Measurements from ENCODE around the gene RPS6KA4. TPM values are rescaled to one million over a fixed set of nuclear protein-coding genes. Genes with fewer than 3 reads are reported as not detected.

The RPS6KA4 gene
- total RNA-seq, 1 donor from 2014 or later = 37.5 TPM

GRCh38 chr11:64383580-64383979 is 24.6 kb downstream of the RPS6KA4 start:
- H3K27ac Mint-ChIP-seq (ENCODE audit: unreplicated experiment) = no peak overlapping the region
- no peaks in the 10 kb centered on the region for H3K9me3 Mint-ChIP-seq (ENCODE audit: unreplicated experiment)
- TF ChIP-seq CTCF (IDR thresholded peaks at IDR 0.05; ENCODE audit: unreplicated experiment) = no peak
- H3K4me1 Mint-ChIP-seq (ENCODE audit: unreplicated experiment) = peaks cover 16% of the 10 kb centered on the region
- H3K4me3 Mint-ChIP-seq (ENCODE audit: unreplicated experiment) = no peak overlapping the region
- H3K36me3 Mint-ChIP-seq (ENCODE audit: low read depth, unreplicated experiment) = no peaks in the 10 kb centered on the region
- peaks cover 6% of the 10 kb centered on the region for H3K27me3 Mint-ChIP-seq (ENCODE audit: unreplicated experiment)
- no peak for DNase-seq (ENCODE audit: low spot score)

GRCh38 chr11:64384028-64384737 is 25.2 kb downstream of the RPS6KA4 start:
- no peak overlapping the region for H3K4me3 Mint-ChIP-seq (ENCODE audit: unreplicated experiment)
- H3K4me1 Mint-ChIP-seq (ENCODE audit: unreplicated experiment) = peaks cover 16% of the 10 kb centered on the region
- TF ChIP-seq CTCF (IDR thresholded peaks at IDR 0.05; ENCODE audit: unreplicated experiment) = no peak
- H3K27me3 Mint-ChIP-seq (ENCODE audit: unreplicated experiment) = peaks cover 6% of the 10 kb centered on the region
- H3K36me3 Mint-ChIP-seq (ENCODE audit: low read depth, unreplicated experiment) = no peaks in the 10 kb centered on the region
- no peak for DNase-seq (ENCODE audit: low spot score)
- H3K27ac Mint-ChIP-seq (ENCODE audit: unreplicated experiment) = no peak overlapping the region
- H3K9me3 Mint-ChIP-seq (ENCODE audit: unreplicated experiment) = no peaks in the 10 kb centered on the region

DNA sequence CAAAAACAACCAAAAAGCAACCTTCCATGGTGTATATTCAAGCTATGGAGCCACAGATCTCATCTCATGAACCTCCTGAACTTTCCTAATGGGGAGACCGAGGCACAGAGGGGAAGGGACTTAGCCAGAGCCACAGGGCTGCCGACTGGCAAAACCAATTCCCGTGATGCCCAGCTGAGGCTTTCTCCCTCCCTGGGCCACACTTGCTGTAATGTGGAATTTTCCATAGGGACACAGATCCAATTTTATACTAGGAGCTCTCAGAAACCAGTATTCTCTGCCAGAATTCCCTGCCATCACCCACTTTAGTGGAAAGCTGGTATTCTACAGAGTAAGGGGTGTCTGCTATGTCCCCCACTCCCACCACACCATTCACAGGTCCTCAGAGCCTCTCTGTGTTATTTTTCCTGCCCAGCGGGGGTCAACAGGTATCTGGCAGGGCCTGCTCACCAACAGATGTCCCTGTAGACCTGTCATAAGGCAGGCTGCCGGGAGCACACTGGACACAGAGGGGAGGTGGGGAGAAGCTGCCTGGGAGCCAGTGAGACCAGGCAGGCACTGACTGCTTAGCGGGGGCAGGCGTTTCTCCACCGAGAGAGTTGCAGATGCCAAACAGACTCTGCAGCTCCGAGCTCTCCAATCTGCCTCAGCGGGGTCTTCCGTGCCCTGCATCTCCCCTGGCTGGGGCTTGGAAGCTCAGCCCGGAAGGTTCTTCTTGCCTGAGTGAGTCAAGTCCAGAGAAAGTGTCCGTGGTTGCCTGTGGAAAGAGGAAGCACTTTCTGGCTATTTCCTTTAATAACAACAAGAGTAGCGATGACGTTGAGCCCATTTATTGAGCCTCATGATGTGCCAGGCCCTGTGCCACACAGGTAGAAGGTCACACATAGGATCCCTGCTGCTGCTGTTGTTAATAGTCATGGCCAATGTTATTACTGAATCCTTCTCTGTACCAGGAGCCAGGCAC is 26.3 kb downstream of the RPS6KA4 start:
- H3K36me3 Mint-ChIP-seq (ENCODE audit: low read depth, unreplicated experiment) = no peaks in the 10 kb centered on the region
- H3K27me3 Mint-ChIP-seq (ENCODE audit: unreplicated experiment) = peaks cover 6% of the 10 kb centered on the region
- H3K4me3 Mint-ChIP-seq (ENCODE audit: unreplicated experiment) = no peak overlapping the region
- H3K9me3 Mint-ChIP-seq (ENCODE audit: unreplicated experiment) = no peaks in the 10 kb centered on the region
- no peak overlapping the region for H3K27ac Mint-ChIP-seq (ENCODE audit: unreplicated experiment)
- H3K4me1 Mint-ChIP-seq (ENCODE audit: unreplicated experiment) = peaks cover 16% of the 10 kb centered on the region
- no peak for DNase-seq (ENCODE audit: low spot score)
- no peak for TF ChIP-seq CTCF (IDR thresholded peaks at IDR 0.05; ENCODE audit: unreplicated experiment)

- TF ChIP-seq CTCF (IDR thresholded peaks at IDR 0.05; ENCODE audit: unreplicated experiment) = no peak
- Mint-ChIP-seq H3K4me3 (ENCODE audit: unreplicated experiment) (no peak overlapping the region), H3K9me3 (ENCODE audit: unreplicated experiment) (no peaks in the 10 kb centered on the region), H3K27ac (ENCODE audit: unreplicated experiment) (no peak overlapping the region), H3K4me1 (ENCODE audit: unreplicated experiment) (peaks cover 16% of the 10 kb centered on the region), H3K36me3 (ENCODE audit: low read depth, unreplicated experiment) (no peaks in the 10 kb centered on the region), H3K27me3 (ENCODE audit: unreplicated experiment) (peaks cover 6% of the 10 kb centered on the region)
- no peak for DNase-seq (ENCODE audit: low spot score)
Measured at GRCh38 chr11:64385945-64386704, 27.2 kb downstream of the RPS6KA4 start.

All from endothelial cell (in vitro differentiated cells).